Stimulated activated CD4-positive, alpha-beta T cell treated with anti-CD3 and anti-CD28 coated beads, Interleukin-12 subunit alpha, Interleukin-12 subunit beta, amount 100 ng/mL, for 48 hours (primary cell): ENCODE data around the gene MSI2.

Experiments used
- DNase-seq, 3 donors: peaks; one replicate each; pipeline ENCODE4 v3.0.0-alpha.2; 2020; ENCODE audit warnings: low read depth in 2 of 3, low spot score in 1 of 3

The MSI2 gene

GRCh38 chr17:57626520-57627210 lies 370.3 kb downstream of the MSI2 start:
- no peak for DNase-seq

GRCh38 chr17:57627591-57627990 lies 371.3 kb downstream of the MSI2 start:
- no peak for DNase-seq

- no peak for DNase-seq
Observed at GRCh38 chr17:57628421-57628820, 372.1 kb downstream of the MSI2 start.

GRCh38 chr17:57629470-57629869 lies 373.1 kb downstream of the MSI2 start:
- DNase-seq, result no peak

- DNase-seq, result no peak
Observed at GRCh38 chr17:57629886-57630285, 373.6 kb downstream of the MSI2 start.

GRCh38 chr17:57630736-57631135 lies 374.4 kb downstream of the MSI2 start:
- no peak for DNase-seq

- no peak for DNase-seq
Observed at GRCh38 chr17:57631871-57632270, 375.5 kb downstream of the MSI2 start.

GRCh38 chr17:57632294-57632693 lies 376.0 kb downstream of the MSI2 start:
- DNase-seq, result no peak

- no peak for DNase-seq
Observed at GRCh38 chr17:57633236-57633635, 376.9 kb downstream of the MSI2 start.

GRCh38 chr17:57634713-57635465 lies 378.6 kb downstream of the MSI2 start:
- DNase-seq, result no peak

GRCh38 chr17:57636274-57636673 lies 380.0 kb downstream of the MSI2 start:
- no peak for DNase-seq

- no peak for DNase-seq
Observed at GRCh38 chr17:57636985-57637665, 380.8 kb downstream of the MSI2 start.

- no peak for DNase-seq
Observed at GRCh38 chr17:57637666-57638010, 381.3 kb downstream of the MSI2 start.

GRCh38 chr17:57638284-57638683 lies 382.0 kb downstream of the MSI2 start:
- no peak for DNase-seq

GRCh38 chr17:57639381-57639780 lies 383.1 kb downstream of the MSI2 start:
- DNase-seq, result no peak

GRCh38 chr17:57640079-57640478 lies 383.8 kb downstream of the MSI2 start:
- no peak for DNase-seq

GRCh38 chr17:57641761-57642160 lies 385.4 kb downstream of the MSI2 start:
- DNase-seq, result no peak

- no peak for DNase-seq
Observed at GRCh38 chr17:57643062-57643461, 386.7 kb downstream of the MSI2 start.

GRCh38 chr17:57644326-57644725 lies 388.0 kb downstream of the MSI2 start:
- no peak for DNase-seq

GRCh38 chr17:57645950-57646665 lies 389.8 kb downstream of the MSI2 start:
- DNase-seq, result peak in 1 of 3 donors; percentile 25

GRCh38 chr17:57648720-57649119 lies 392.4 kb downstream of the MSI2 start:
- DNase-seq, result no peak

- DNase-seq, result no peak
Observed at GRCh38 chr17:57649191-57649590, 392.9 kb downstream of the MSI2 start.
